Heart right ventricle (tissue), 16 donors: ENCODE results near the gene DNAAF1. TPM values are rescaled to one million over a fixed set of nuclear protein-coding genes. Genes with fewer than 3 reads are reported as not detected.
"Not testable (repeated sequence)": the region's sequence is repeated elsewhere in the genome, so short reads cannot be mapped to it uniquely, and the experiment has no call there.

Experiments used
- ATAC-seq, 8 donors: fragments of 200-7000 bp; cut with Tn5 transposase; one replicate each; pipeline ENCODE4 v1.9.1; 2020; ENCODE audit warnings: mild to moderate bottlenecking in 8 of 8, moderate library complexity in 8 of 8, moderate number of reproducible peaks in 1 of 8
- DNase-seq, 2 donors: peaks; one replicate each; pipeline ENCODE4 v3.0.0-alpha.2; 2020
- H3K27ac ChIP-seq, 10 donors: fragments of 200-600 bp; sonication (generic) in 2 of 10; one replicate each; pipeline versions ENCODE4 v1.5.0 to v1.8.0; 2020 to 2022; ENCODE audit warnings: mild to moderate bottlenecking in 3 of 10
- H3K27me3 ChIP-seq, 7 donors: fragments of 200-600 bp; one replicate each; pipeline ENCODE4 v1.8.0; 2021 to 2022; ENCODE audit warnings: mild to moderate bottlenecking in 2 of 7
- H3K36me3 ChIP-seq, 9 donors: fragments of 200-600 bp; sonication (generic) in 1 of 9; one replicate each; pipeline versions ENCODE4 v1.5.0 to v1.8.0; 2020 to 2022; ENCODE audit warnings: mild to moderate bottlenecking in 2 of 9
- H3K4me1 ChIP-seq, 9 donors: fragments of 200-600 bp; sonication (generic) in 1 of 9; one replicate each; pipeline versions ENCODE4 v1.5.0 to v1.8.0; 2020 to 2022; ENCODE audit warnings: mild to moderate bottlenecking in 4 of 9
- H3K4me3 ChIP-seq, 10 donors: fragments of 200-600 bp; sonication (generic) in 2 of 10; one replicate each; pipeline versions ENCODE4 v1.5.0 to v1.8.0; 2020 to 2022; ENCODE audit warnings: mild to moderate bottlenecking in 7 of 10, moderate library complexity in 2 of 10
- H3K9me3 ChIP-seq, 11 donors: fragments of 200-600 bp in 10 of 11; sonication (generic) in 2 of 11; one replicate each; pipeline versions ENCODE4 v1.5.0 to v1.8.0; 2013 to 2022; ENCODE audit warnings: mild to moderate bottlenecking in 2 of 11, control low read depth in 1 of 11, moderate library complexity in 1 of 11
- WGBS, 2 donors: extraction: QIAGEN DNeasy Blood & Tissue Kit; methylation state at CpG; one replicate each; pipeline ENCODE4 v1.1.7; 2013; ENCODE audit warnings: inconsistent platforms in 1 of 2; 5-methylcytosine and 5-hydroxymethylcytosine counted together
- intact Hi-C, 10 donors: fragments of 100-400 bp; cut with DNase I; formaldehyde crosslinking; loops; one replicate each; pipeline versions ENCODE4 v1.11.1 to v1.14.2; 2022
- polyA plus RNA-seq, 2 donors: library from polyadenylated mRNA; stranded (reverse); fragments of 200-250 nt; gene quantifications; one replicate each; pipeline ENCODE4 v1.2.3, GENCODE V29; 2013
- total RNA-seq, 10 donors: library from RNA; stranded (reverse); fragmentation: NEBNext Ultra II Directional in 3 of 10; extraction: Animal tissue kit (Norgen Biotek cat#: 25700) in 3 of 10; gene quantifications; one replicate each; pipeline versions ENCODE4 v1.2.1 to v1.2.4, GENCODE V29; 2021 to 2023
- TF ChIP-seq, protein P1 (sequence below), 9 donors: fragments of 200-600 bp; sonication (generic) in 2 of 9; IDR thresholded peaks; one replicate each; pipeline versions ENCODE4 v1.5.0 to v1.8.0; 2021 to 2022; ENCODE audit warnings: antibody characterized with exemption in 9 of 9, mild to moderate bottlenecking in 5 of 9, moderate library complexity in 1 of 9
- donor health status: Arrhythmogenic right ventricular cardiomyopathy.
- donor health status: ischemic (EF 13 %, LVEDD 7.1; RV severe dilation, severe dysfunction).
- donor health status: healthy with polysubstance abuse.
- donor health status: DM: no; HTN: yes; CAD: no.
- donor health status: DM: no; HTN: no; CAD: no.
- donor health status: ischemic (EF 25% LVEDD 6.9; RV normal size, moderate dysfunction).
- donor health status: ischemic (EF 25% LVEDD 5.7; RV mildly dilated, moderate dysfunction).
- donor health status: healthy.
- donor health status: DM: yes; HTN: yes; CAD: no.
- donor health status: Ischemic cardiomyopathy.
- donor health status: ischemic (EF 35%, LVEDD 5.7; RV mildly dilated, moderate dysfunction).
- donor health status: nonischemic (EF 11% LVEDD 7.7; RV severe dilation, severe dysfunction).
- donor health status: DM: yes; HTN: yes; CAD: no.
- donor health status: PGD.
- donor health status: ischemic (EF 29% LVEDD 5.4; RV normal size, mild dysfunction).
- donor health status: nonischemic (EF 23%, LVEDD 6.1; RV moderate dilation, normal function).

The DNAAF1 gene
- total and polyA plus RNA-seq, 12 donors = 0.23 to 2.6 (median 0.33) TPM; not detected in 7

DNA sequence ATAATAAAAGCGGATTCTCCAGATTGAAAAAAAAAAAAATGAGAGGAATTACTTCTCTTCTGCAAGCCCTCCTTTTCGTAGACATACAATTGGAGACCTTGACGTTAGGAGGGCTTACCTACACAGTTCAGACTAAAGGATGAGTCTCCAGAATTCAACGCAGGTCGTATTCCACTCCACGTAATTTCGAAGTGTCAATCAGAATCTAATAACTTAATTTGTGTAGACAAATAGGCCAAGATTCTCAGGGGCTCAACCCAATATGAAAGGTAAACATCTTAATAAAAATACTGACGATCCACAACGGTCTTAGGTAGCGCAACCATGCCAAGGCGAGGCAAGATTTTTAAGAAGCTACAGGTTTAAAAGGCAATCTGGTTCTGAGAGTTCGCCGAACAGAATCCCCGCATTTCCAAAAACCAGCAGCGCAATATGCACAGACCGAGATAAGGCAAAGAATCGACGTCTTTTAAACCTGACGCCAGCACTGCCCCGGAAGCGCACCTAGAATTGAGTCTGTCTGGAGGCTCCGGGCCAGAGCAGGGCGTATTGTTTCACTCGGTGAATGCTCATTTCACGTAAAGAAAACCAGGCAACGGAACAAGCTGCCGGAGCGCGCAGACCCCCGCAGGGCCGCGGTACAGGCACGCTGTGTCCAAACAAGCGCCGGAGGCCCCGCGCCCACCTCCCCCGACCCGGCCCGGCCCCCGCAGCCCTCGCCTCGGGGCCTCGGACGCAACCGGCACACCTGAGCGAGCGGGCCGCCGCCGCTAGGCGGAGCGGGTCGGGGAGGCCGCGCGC, 29.0 kb upstream of the DNAAF1 start:
- DNase-seq = peak in 1 of 2 donors; percentile 43
- Histone ChIP-seq H3K36me3 (peaks cover 0 to 2% (median 0%) of the 10 kb centered on the region in 9 donors), H3K9me3 (no peaks in the 10 kb centered on the region), H3K27ac (peak overlapping the region; percentile 76 to 98 (median 93)), H3K27me3 (no peaks in the 10 kb centered on the region), H3K4me3 (peak overlapping the region; percentile 73 to 98 (median 88)), H3K4me1 (peaks cover 2 to 42% (median 30%) of the 10 kb centered on the region in 9 donors)
- intact Hi-C loops = loop anchor here in 4 of 10 donors (2.0 to 5.0 kb wide), 3 partner anchors 34 to 71 kb away; partner anchors contain the start of gene TAF1C (in 2 of the 4)
- peak in 6 of 8 donors; percentile 0 to 23 (median 3) for ATAC-seq
- whole genome bisulfite sequencing, 2 donors = 1 to 2% methylated on average over 57 of the region's 57 CpGs
- TF ChIP-seq, protein P1, sequence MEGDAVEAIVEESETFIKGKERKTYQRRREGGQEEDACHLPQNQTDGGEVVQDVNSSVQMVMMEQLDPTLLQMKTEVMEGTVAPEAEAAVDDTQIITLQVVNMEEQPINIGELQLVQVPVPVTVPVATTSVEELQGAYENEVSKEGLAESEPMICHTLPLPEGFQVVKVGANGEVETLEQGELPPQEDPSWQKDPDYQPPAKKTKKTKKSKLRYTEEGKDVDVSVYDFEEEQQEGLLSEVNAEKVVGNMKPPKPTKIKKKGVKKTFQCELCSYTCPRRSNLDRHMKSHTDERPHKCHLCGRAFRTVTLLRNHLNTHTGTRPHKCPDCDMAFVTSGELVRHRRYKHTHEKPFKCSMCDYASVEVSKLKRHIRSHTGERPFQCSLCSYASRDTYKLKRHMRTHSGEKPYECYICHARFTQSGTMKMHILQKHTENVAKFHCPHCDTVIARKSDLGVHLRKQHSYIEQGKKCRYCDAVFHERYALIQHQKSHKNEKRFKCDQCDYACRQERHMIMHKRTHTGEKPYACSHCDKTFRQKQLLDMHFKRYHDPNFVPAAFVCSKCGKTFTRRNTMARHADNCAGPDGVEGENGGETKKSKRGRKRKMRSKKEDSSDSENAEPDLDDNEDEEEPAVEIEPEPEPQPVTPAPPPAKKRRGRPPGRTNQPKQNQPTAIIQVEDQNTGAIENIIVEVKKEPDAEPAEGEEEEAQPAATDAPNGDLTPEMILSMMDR (IDR thresholded peaks at IDR 0.05) = peak in 6 of 9 donors; percentile 21 to 63 (median 46)

DNA sequence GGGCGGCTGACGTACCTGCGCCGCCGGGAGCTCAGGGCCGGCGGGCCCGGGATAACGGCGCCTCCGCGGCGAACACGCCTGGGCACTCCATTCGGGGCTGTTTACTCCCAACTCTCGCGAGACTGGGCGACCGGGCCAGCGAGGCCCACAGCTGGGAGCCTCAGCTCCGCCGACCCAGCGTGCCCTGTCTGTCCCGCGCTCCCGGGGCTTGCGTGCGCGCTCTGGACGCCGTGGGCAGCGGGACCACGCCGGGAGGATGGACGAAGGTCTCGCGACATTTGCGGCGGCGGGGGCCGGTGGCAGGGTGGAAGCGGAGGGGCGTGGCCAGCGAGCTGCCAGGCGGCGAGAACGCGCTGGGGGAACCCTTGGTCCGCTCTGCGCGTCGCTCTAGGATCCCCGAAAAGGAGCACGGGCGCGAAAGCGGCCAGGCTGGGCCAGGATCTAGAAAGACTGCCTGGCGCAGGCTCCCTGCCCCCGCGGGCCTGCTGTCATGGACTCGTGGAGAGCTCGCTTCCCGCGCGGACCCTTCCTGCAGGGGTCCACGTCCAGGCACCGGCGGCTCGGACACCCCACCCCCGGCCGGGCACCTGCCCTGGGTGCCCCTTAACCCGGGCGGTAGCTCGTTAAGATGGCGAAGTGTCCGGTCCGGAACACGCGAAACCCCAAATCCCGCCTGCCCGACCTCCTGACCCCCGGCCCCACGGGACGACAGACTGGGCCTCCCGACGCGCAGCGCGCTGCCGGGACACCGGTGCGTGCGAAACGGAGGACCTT, 28.2 kb upstream of the DNAAF1 start, which contains the start of gene MBTPS1:
MBTPS1 (minus strand) TSS at position 223 of the 774 bp plus-strand sequence. CDS start 15,159 bp downstream, outside the sequence.
- 0% methylated on average over 77 to 94 of the region's 94 CpGs for WGBS, 2 donors

DNA sequence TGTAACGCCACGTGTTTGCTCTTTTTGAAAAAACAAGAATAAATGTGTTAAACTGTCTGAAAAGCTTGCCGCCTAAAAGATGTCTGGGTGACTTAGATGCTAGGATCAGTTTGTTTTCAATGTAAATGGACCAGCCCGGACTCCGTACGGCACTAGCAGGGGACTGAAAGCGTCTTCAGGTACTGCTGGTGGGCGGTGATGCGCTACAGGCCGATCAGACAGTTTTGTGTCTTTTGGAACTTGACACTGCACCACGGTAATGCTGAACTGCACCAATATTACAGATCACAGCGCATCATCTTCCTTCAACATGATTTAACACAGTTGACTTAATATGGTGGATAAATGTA, 27.6 kb upstream of the DNAAF1 start:
- Histone ChIP-seq H3K4me3 (peak overlapping the region; percentile 59 to 98 (median 83)), H3K9me3 (no peaks in the 10 kb centered on the region), H3K27me3 (no peaks in the 10 kb centered on the region), H3K27ac (peak overlapping the region in 9 of 10 donors; percentile 87 to 98 (median 93)), H3K4me1 (peaks cover 2 to 42% (median 27%) of the 10 kb centered on the region in 9 donors), H3K36me3 (peaks cover 0 to 15% (median 4%) of the 10 kb centered on the region in 9 donors)
- ATAC-seq (peak in 6 of 8 donors; percentile 1 to 19 (median 10)), DNase-seq (no peak)
- TF ChIP-seq, protein P1 (IDR thresholded peaks at IDR 0.05) = no peak
- WGBS, 2 donors = 10 to 11% methylated on average over 12 of the region's 12 CpGs
- intact Hi-C loops = loop anchor here in 4 of 10 donors (2.0 to 5.0 kb wide), 3 partner anchors 35 to 69 kb away; partner anchors contain the start of gene TAF1C (in 2 of the 4)

More for the DNA sequence above, 28.2 kb upstream of the DNAAF1 start, which contains the start of gene MBTPS1:
- Histone ChIP-seq H3K4me1 (peaks cover 2 to 42% (median 28%) of the 10 kb centered on the region in 9 donors), H3K4me3 (peak within 1 kb of the TSS; percentile 73 to 98 (median 88)), H3K36me3 (peaks cover 0 to 9% (median 0%) of the 10 kb centered on the region in 9 donors), H3K9me3 (no peaks in the 10 kb centered on the region), H3K27me3 (no peaks in the 10 kb centered on the region), H3K27ac (peak within 1 kb of the TSS; percentile 76 to 98 (median 93))
- DNase-seq (peak; percentile 98 to 99), ATAC-seq (peak; percentile 98 to 100 (median 99))
- intact Hi-C loops = loop anchor here in 4 of 10 donors (2.0 to 5.0 kb wide), 3 partner anchors 35 to 70 kb away; partner anchors contain the start of gene TAF1C (in 2 of the 4)
- TF ChIP-seq, protein P1 (IDR thresholded peaks at IDR 0.05) = peak in 2 of 9 donors; percentile 23 to 32

DNA sequence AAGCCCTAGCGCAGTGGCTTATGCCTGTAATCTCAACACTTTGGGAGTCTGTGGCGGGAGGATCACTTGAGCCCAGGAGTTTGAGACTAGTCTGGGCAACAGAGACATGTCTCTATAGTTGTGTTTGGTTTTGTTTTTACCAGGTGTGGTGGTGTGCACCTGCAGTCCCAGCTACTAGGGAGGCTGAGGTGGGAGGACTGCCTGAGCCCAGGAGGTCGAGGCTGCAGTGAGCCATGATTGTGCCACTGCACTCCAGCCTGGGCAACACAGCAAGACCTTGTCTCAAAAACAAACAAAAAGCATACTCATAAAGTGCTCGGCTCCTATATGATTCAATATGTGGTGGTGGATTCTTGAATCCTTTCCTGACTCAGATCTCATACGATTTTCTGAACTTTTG, 26.8 kb upstream of the DNAAF1 start:
- H3K27me3 ChIP-seq, H3K9me3 ChIP-seq, DNase-seq, H3K27ac ChIP-seq, ATAC-seq, H3K4me3 ChIP-seq: not testable (repeated sequence)
- Histone ChIP-seq H3K36me3 (peaks cover 0 to 24% (median 6%) of the 10 kb centered on the region in 9 donors), H3K4me1 (peaks cover 2 to 35% (median 26%) of the 10 kb centered on the region in 9 donors)
- intact Hi-C loops = loop anchor here in 2 of 10 donors (5.0 kb wide), 2 partner anchors 36 to 59 kb away; no protein-coding TSS in a partner anchor
- 89 to 91% methylated on average over 5 of the region's 5 CpGs for WGBS, 2 donors
